NCI-H526 (cell line): ENCODE results near the gene KCNJ10.

Experiments used
- DNase-seq, 2 experiments: peaks; one replicate each; lab custom pipeline; 2025; lab: John Stamatoyannopoulos, UW

Gene KCNJ10

DNA sequence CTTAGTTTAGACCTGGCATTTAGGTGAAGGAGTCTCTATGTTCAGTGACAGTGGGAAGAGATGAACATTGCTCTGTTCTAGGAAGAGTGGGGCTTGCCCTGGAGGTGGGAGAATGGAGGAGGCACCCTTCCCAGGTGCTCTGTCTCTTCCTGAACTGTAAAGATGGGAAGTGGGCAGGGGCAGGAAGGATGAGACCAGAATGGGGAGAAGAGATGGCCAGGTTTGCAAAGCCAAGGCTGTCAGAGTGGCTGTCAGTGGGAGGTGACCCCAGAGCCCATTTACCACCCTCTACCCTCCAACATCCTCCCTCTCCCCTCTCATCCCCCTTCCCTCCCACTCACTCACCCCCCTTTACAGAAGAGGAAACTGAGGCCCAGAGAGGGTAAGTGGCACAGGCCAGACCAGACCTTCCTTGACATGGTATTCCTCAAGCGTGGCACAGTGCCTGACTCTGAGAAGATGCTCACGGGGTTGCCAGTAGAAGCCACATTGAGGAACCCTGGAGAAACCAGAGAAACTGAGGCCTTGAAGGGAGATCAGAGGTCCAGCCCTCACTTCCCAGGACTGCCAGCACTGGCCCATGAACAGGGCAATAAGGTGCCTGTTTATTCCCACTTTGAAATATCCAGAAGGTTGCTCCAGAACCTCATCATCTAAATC, 29.9 kb upstream of the KCNJ10 start:
- no peak for DNase-seq

DNA sequence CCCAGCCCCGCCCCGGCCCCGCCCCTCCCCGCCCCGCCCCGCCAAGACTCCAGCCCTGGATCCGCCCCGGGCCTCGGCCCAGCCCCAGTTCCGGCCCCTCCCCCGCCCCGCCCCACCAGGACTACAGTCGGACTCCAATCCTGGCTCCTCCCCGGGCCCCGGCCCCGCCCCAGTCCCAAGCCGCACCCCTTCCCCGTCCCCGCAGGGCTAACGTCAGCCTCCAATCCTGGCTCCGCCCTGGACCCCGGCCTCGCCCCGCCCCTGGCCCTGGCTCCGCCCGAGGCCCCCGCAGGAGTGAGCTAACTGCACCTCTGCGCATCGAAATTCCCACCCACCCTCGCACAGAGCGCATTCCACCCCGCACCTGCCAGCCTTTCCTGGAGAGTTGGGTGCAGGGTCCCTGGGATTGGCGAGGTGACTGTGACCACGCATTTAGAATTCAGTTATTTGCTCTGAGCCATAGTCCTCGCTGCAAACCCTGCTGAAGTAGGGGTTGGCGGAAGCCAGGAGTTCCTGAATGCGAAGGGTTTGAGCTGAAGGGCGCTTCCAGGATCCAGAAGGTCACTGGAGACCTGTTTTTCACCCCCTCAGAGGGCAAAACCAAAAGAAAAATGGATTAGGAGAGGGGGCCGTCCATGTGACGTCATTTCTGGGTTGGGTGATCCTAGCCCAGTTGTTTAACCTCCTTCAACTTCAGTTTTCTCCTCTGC, 29.0 kb upstream of the KCNJ10 start:
- DNase-seq = peak; percentile 92 to 100

DNA sequence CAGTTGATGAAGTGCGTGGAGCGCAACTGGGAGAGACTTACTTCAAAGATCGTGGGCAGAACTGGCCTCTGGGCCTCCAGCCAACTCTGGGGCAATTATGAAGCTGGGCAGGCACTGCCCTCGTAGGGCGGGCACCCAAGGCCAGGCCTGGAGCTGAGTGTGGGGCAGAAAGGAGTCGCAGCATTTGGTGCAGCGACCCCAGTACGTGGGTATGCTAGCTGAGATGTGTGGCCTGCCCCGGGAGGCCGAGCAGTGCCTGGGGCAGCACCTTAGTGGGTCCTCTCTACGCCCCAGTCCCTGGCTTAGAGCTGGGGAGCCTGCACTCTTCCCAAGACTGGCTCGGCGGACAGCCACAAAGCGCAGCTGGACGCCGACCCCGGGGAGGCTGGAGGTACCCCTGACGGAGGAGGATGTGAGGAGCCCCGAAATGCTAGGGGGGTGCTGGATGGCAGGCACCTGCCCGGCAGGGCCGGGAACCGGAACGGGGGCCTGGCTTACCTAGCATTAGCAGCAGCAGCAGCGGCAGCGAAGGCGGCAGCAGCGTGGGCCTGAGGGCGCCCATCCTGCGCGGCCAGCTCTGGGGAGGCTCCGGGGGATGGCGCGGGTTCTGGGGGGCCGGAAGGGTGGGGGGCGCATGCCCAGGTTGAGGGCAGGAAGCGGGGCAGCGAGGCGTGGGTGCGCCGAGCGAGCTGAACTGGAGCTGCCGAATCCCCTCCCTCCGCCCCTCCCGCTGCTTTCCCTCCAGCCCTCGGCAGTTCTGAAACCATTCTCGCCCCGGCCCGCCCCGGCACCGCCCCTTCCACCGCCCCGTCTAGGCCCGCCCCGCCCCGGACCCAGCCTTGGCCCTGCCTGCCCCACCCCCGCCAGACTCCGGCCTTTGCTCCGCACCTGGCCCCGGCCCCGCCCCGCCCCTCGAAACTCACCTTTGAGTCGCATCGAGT, 28.2 kb upstream of the KCNJ10 start, which contains the start of gene IGSF8:
TSS of gene IGSF8 (minus strand) at position 709 of the 941 bp plus-strand sequence. CDS start at position 562, 147 bp downstream.
- DNase-seq = peak; percentile 90 to 100

DNA sequence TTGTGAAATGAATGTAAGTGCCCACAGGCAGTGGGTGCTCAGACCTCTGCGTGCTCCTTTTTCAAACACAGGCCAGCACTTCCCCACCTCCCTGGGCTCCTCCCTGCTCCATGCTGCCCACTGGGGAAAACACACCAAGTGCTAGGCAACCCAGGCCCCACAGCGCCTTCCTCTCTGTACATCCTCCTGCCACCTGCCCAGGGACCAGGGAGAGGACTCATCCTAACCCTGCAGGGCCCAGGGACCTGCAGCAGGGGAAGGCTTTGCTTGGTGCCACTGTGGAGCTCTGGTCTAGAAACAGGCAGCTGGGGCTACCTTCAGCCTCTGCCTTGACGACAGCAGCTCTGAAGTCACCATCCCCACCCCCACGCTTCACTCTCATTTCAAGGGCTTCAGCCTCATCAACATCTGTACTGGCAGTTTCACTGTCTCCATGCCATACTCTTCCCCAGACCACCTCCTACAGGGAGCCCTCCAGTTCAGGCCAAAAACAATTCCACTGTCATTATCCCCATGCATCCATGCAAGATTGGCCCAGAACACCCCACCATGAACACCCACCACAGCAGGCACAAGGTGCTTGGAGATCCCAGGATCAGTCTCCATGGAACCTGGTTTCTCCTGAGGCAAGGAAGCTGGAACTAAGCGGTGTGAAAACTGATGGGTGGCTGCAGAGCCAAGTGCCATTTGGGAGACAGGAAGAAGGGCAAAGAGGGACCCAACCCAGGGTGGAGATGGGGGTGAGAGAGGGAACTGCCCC, 27.4 kb upstream of the KCNJ10 start:
- DNase-seq = peak in 1 of 2 experiments; percentile 57

DNA sequence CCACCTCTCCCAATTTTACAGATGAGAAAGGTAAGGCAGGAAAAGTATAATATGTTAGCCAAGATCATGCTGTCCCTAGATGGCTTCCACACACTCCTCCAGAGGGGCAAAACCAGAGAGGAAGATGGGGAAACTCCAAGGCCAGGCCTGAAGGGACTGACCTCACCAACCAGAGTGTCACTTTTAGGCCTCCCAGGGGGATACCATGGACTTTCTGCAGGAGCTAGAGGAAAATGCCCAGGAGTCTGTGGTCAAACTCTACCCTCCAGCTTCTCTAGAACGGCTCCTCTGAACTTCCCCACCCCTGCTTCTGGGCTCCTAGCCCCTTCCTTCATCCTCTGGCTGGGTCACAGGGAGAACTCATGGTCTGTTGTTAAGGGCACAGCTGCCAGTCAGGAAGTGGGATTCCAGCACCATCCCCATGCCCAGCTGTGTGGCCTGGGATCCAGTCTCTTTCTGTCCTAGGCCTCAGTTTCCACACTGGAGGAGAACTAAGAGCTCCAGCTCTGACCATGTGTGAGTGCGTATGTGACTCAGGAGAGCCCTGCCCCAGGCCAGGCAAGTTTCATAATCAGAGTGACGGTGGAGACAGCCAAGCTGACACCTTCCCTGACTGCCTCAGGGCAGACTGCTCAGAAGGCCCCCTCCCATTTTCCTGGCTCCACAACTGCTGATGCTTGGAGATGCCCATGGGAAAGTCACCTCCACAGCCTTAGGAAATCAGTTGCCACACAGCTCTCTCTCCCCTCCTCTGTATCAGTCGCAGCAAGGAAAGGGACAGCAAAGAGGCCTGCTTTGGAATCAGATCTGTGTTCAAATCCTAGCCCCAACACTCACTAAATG, 26.5 kb upstream of the KCNJ10 start:
- peak in 1 of 2 experiments; percentile 24 for DNase-seq

DNA sequence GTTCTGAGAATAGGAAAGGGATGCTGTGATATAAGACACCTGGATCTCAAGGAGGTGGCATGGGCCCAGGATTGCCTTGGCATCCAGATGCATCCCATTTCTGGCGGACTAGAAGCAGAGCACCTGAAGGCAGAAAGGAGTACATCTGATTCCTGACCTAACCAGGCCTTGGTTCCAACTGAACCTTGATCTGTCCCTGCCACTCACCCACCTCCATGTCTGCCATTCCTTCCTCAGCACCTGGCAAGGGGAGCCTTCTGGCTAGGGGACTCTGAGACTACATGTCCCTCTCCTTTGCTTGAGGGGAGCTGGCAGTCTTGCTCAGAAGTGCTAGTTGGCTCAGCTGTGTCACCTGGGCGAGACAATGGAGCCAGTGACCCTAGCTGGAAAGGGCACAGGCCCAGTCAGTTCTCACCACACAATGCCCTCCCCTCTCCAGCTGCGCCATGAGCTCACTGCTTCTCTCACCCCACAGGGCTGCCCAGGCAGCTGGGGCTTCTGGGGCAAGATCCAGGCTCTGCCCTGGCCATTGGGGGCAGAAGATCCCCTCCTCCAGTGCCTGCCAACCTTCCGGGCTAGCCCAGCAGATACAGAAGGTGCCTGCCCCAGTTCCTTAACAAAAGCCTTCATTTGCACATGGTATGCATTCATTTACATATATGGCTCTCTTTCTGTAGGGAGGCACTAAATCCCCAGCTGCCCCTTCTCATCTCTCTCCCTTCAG, 25.6 kb upstream of the KCNJ10 start:
- peak; percentile 75 to 89 for DNase-seq

DNA sequence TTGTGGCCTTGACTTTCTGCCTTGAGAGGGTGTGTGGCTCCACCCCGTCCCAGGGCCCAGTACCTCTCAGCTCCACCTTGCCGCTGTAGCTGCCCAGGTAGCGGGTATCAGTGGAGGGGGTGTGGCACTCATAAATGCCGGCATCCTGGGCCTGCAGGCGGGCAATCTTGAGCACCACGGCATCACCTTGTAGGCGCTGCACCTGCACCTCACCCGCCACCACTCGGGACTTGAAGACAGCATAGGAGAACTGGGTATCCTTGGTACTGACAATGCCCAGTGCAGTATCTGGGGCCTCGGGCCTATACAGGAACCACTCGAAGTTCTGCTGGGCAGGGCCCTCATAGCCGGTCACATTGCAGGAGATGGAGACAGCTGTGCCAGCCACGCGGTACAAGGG, 24.8 kb upstream of the KCNJ10 start:
- no peak for DNase-seq

DNA sequence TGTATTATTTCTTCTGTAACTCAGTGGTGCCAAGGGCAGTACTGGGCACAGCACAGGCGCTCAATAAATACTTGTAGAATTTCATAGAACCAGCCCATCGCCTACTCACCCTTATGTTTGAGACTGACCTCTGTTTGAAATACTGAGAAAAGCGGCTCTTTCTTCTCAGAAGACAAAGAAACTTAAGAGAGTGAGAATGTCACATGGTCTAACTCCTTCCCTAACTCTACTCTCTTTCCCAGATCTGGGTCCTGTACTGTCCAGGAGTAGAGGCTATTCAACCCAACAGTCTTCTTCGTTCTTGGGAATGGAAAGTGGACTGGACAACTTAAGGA, 24.3 kb upstream of the KCNJ10 start:
- DNase-seq = no peak

DNA sequence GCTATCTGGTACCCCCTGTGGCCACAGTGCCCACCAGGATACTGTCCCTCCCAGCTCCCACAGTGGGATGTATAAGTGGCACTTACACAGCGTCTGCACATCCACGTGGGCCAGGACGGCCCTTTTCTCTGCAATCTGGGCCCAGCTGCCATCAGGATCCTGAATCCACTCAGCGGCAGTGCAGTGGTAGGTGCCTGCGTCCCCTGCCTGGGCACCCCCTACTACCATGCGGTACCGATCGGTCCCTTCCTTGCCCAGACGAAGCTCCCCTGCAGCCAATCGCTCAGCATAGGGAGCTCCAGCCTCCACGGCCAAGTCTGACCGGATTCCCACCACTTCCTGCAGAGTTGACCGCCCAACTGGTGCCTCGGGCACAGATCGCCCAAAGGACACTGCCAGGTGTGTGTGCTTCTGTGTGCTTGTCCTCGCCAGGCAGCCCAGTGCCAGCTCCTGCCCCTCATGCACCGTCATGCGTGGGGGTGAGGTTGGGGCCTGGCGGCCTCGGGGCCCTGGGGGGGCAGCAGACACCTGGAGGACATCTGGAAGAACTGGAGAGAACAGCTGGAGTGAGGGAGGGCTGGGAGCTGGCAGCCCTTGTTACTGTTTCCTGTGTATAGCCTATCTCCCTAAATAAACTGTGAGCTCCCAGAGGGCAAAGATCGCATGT, 23.8 kb upstream of the KCNJ10 start:
- DNase-seq = peak in 1 of 2 experiments; percentile 37

DNA sequence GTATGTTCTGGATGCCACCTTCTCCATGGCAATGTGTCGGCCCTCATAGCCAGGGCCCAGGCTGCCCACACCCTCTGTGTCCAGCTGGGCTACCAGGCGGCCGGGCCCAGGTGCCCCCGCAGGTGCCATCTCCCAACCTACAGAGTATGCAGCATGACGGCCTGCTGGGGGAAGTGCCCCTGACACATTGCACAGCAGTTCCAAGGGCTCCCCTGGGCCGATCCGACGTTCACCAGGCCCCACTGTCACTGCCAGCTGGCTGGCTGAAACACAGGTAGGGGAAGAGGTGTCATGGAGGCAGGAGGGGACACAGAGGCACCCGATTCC, 23.1 kb upstream of the KCNJ10 start:
- DNase-seq = no peak

DNA sequence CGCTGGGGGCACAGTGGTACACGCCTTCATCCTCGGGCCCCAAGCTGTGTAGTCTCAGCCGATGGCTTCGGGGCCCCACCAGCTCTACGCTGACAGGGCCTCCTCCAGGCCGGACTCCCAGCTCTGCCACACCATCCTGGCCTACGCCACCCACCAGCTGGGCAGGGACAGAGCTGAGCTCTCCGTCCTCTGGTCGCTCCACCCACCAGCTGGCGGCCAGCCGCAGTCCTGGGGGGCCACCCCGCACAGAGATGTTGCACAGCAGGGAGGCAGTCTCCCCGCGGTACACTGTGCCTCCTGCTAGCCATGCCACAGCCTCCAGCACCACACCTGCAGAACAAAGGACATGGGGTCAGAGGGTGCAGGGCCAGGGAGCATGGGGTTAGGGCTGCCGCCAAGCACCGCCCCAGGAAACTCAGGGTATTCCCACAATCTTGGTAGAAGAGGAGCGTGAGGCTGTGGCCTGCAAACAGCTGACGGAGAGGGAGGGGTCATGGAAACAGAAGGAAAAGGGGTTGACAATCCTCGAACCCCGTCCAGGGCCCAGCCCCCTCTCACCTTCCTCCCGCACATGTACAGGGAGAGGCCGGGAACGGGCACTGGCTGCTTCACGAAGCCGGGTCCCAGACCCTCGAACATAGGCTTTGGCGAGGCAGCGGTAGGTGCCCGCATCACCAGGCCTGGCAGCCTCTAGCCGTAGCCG, 22.6 kb upstream of the KCNJ10 start:
- DNase-seq = no peak

DNA sequence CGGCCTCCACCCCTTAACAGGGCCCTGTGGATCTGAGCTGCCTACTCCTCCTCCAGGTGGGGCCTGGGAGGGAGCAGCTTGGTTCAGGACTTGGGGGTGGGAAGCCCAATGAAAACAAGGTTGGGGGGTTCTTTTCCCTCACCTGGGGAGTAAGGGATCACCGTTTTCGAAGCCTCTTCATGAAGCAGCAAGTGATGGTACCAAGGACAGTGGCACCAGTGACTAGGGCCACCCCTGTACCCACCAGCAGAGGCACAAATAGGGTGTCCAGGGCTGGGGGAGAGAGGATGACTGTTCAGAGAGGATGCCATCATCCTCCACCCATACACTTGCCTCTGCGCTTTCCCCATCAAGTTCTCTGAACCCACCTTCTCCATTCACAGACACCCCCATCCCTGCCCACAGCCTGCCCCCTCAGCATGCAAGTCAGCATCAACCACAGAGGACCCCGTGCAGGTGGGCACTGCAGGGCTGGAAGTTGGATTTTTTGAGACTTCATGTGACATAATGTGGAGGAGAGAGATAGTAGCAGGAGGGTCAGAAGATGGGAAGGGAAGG, 21.8 kb upstream of the KCNJ10 start:
- no peak for DNase-seq

DNA sequence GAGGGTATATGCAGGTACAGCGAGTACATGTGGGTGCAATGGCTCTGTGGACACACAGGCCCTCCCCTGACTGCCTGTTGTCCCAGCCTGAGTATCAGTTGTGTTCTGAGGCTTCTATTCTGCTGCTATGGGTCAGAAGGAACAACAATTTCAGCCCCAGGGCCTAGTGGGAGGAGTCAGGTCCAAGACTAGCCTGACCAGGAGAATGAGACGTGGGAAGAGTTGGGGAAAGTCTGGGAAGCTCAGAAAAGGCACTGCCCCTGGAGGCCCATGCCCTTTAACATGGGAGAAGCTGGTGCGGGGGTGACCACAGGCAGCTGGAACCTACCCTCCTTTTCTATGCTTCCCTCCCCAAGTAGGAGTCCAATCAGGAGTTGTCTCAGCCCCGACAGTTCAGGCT, 20.8 kb upstream of the KCNJ10 start:
- DNase-seq = no peak

DNA sequence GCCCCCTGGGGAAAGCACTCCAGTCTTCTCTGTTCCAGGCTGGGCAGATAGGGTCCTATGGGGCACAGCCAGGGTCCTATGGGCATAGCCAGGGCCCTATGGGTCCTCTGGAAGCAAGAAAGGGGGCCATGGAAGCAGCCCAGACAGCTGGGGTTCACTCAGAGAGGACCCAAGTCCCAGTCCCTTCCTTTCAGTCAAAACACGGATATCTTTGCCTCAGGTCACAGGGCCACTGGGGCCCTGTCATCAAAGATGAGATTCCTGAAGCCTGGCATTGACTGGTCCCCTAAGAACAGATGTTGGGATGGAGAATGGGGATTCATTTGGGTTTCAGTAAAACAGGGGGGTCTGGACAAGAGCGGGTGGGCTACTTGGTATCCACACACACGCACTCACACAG, 19.9 kb upstream of the KCNJ10 start:
- DNase-seq = no peak

DNA sequence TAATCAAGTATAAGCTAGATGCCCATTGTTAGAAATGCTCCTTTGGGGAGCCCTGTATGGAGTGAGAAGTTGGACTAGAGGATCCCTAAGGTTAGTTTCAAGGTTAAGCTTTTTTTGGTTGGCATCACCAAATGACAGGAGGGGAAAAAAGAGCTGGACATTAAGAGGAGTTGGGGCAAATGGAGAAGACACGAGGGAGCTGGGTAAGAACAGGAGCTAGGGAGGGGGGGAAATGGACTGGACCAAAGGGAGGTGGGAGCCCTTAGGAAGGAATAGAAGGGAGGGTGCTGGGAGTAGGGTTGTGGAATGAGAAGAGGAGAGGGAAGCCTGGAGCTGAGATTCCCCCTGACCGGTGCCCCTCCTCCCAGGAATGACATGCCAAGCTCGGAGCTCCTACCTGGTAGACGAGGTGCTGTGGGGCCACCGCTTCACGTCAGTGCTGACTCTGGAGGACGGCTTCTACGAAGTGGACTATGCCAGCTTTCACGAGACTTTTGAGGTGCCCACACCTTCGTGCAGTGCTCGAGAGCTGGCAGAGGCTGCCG, 17.2 kb upstream of the KCNJ10 start:
- DNase-seq = no peak

DNA sequence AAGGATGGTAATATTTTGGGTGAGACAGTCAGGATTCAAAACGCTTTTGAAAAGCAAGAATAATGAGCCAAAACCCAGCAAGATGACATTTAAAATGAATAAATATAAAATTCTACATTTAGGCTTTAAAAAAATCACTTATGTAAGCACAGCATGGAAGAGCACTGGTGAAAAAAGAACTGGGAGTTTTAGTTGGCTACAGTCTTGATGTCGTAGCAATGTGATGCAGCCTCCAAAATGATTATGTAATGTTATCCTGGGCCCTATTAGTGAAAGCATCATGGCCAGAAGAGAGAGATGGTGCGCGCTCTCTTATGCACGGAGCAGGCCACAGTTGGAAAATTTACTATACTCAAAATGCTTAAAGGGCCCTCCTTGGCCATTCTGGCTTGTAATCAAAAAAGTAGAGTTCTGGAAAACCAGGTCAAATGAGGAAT, 16.5 kb upstream of the KCNJ10 start:
- DNase-seq = no peak

DNA sequence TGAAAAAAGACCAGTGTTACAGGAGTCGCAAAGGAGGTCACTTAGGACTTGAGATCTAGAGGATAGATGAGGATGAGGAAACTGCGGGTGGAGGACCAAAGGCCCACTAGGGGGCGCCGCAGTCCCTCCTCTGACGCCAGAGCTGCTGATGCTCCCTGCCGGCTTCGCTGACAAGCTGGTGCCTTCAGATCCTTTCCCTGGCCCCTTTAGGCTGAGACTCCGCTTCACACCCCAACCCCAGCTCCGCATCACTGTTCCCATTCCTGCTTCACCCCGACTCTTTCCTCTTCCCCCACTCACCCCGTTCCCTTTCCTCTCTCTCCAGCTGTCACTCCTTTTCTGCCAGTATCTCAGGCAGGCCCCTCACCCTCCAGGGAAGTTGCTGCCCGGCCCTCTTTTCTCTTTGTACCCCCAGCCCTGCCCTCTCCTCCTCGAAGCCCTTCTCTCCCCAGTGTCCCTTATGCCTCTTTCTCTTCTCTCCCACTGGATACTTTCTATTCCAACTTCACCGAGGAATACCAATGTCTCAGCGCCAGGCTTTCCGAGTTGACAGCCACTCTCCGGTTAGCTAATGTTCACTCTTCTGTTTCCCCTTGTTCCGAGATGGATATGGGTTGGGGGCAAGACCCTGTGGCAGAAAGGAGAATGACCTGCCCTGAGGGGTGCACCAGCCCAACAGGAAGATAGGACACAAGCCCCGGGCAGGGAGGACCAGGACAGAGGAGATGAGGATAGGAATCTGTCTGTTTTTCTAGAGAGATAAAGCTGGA, 15.9 kb upstream of the KCNJ10 start:
- DNase-seq = peak; percentile 82 to 96
